Peyer's patch (tissue), 4 donors: ENCODE measurements around the gene GLI3.

Source experiments
- CTCF ChIP-seq, 6 experiments: fragments of 450-650 bp in 4 of 6; fragments of 200-600 bp in 2 of 6; sonication (generic) in 1 of 6; IDR thresholded peaks; one replicate each; pipeline ENCODE4 v1.5.1; 2017 to 2019; ENCODE audit warnings: antibody characterized with exemption in 6 of 6, mild to moderate bottlenecking in 3 of 6, moderate library complexity in 1 of 6
- POLR2A ChIP-seq, 2 donors: fragments of 450-650 bp; IDR thresholded peaks; one replicate each; pipeline ENCODE4 v1.5.1; 2017; ENCODE audit warnings: antibody characterized with exemption in 2 of 2, mild to moderate bottlenecking in 2 of 2, moderate library complexity in 2 of 2

GRCh38 chr7:41924796-41925195 lies 312.2 kb downstream of the GLI3 start:
- TF ChIP-seq CTCF (IDR thresholded peaks at IDR 0.05) (no peak), POLR2A (IDR thresholded peaks at IDR 0.05) (no peak)
